ENCODE data around the gene HDAC4.

- TF ChIP-seq EP300 (IDR thresholded peaks at IDR 0.05) (no peak), POLR2A (IDR thresholded peaks at IDR 0.05) (no peak), CTCF (IDR thresholded peaks at IDR 0.05) (no peak)
Observed at GRCh38 chr2:239344857-239345216, 56.0 kb downstream of the HDAC4 start.
